HG03135 (cell line): ENCODE results near the gene ARPC4.
"Not testable (repeated sequence)": the region's sequence is repeated elsewhere in the genome, so short reads cannot be mapped to it uniquely, and the experiment has no call there.

Experiments
- ATAC-seq: cut with Tn5 transposase; IDR thresholded peaks from one replicate; pipeline ENCODE4 v1.9.1; 2021; ENCODE audit warnings: mild to moderate bottlenecking, moderate library complexity; ENCODE audit not compliant: unreplicated experiment

Gene ARPC4

DNA sequence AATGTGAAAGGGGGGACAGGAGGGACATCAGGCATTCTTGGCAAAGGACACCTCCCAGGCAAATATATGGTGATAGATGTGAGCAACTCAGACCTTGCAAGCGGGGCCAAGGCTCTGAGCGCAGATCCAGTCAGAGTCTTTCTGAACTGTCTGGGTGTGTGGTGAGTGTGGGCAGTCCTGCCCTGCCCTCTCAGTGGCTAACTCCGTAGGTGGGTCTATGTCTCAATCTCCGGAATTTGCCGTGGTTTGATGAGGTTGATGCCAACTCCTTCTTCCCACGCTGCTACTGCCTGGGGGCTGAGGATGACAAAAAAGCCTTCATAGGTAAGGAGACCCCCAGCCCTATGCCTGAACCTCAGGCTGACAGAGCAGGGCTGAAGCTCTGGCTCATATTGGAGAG lies 24.6 kb downstream of the ARPC4 start:
- ATAC-seq: no peak

DNA sequence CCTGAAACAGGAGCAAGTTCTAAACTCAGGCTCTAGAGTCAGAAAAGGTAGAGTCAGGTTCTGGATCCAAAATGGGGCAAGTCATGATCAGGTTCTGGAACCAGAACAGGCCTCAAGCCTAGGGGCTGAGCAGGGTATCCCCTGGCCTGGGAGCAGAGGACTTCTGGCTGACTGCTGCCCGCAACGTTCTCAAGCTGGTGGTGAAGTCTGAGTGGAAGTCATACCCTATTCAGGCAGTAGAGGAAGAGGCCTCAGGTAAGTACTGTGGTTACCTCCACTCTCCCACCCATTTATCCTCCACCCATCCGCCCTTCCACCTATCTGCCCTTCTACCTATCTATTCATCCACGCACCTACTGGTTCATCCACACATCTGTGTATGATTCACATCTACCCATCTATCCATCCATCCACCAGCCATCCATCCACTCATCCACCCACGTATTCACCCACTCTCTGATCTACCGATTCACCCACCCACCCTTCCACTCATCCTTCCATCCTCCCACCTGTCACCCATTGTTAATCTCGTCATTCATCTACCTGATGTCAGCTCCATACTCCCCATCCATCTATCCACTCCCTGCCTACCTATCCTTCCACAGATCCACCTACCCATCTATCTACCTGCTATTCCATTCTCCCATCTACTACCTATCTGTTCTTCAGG lies 25.9 kb downstream of the ARPC4 start:
- no peak for ATAC-seq

DNA sequence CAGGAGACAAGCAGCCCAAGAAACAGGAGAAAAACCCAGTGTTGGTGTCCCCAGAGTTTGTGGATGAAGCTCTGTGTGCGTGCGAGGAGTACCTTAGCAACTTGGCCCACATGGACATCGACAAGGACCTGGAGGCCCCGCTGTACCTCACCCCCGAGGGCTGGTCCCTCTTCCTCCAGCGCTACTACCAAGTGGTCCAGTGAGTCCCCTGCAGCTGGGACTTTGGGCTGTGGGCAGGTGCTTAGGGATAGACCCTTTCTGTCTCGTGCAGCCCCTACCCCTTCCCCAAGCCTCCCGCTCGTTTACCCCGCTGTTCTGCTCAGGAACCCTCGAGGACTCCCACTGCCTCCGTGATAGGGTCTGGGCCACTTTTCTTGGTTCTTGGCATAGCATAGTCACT lies 27.7 kb downstream of the ARPC4 start:
- ATAC-seq: no peak

DNA sequence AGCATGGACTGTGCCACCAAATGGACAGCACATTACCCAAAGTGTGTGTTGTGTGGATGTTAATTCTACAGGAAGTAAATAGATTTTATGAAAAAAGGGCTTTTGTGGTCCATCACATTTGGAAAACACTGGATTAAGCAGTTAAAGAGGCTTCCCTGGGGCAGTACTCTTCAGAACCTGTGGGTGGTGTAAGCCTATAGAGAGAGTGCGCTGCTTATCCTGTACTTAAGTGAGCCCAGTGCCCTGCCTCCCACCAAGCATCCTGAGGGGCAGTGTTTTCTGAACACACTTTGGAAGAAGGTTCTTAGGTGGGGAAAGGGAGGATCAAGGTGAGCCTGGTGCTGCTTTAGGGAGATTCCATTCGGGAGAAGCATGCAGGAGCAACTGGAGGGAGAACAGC lies 28.1 kb downstream of the ARPC4 start:
- no peak for ATAC-seq

DNA sequence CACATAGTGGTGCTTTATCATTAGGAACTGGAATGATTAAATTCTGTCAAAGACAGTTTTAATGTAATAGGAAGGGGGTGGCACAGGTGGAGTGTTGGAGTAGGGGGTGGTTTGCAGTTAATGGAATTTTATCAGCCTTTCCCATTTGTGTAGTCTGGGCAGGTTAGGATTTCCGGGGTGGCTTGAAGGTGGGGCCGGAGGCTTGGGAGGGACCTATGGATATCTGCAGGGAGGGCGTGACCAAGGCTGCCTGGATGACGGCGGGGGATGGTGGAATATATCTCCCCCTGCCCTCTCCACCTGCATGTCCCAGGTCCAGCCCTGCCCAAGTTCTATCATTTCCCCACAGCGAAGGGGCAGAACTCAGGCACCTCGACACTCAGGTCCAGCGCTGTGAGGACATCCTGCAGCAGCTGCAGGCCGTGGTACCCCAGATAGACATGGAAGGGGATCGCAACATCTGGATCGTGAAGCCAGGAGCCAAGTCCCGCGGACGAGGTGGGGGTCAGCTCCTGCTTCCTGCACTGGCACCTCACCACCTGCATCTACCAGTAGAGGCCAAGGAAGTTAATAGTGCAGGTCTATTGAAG lies 32.7 kb downstream of the ARPC4 start:
- ATAC-seq: no peak

DNA sequence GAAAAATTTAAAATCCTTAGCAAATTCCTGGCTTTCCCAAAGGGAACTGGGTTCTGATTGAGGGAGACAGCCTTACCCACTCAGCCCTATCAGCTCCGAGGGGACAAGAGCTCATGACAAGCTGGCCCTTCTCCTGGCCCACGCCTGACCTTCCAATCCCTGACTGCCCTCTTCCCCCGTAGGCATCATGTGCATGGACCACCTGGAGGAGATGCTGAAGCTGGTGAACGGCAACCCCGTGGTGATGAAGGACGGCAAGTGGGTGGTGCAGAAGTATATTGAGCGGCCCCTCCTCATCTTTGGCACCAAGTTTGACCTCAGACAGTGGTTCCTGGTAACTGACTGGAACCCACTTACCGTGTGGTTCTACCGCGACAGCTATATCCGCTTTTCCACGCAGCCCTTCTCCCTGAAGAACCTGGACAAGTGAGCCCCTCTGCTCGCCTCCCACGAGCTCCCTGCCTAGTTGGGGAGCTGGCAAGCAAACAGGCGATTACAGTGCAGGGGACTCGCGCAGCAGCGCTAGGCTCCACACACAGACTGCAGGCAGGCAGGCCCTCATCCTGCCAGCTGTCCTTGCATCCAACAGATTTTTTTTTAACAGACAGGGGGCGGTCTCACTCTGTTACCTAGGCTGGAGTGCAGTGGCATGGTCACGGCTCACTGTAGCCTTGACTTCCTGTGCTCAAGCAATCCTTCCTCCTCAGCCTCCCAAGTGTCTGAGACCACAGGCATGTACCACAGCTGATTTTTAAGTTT lies 34.1 kb downstream of the ARPC4 start:
- no peak for ATAC-seq

DNA sequence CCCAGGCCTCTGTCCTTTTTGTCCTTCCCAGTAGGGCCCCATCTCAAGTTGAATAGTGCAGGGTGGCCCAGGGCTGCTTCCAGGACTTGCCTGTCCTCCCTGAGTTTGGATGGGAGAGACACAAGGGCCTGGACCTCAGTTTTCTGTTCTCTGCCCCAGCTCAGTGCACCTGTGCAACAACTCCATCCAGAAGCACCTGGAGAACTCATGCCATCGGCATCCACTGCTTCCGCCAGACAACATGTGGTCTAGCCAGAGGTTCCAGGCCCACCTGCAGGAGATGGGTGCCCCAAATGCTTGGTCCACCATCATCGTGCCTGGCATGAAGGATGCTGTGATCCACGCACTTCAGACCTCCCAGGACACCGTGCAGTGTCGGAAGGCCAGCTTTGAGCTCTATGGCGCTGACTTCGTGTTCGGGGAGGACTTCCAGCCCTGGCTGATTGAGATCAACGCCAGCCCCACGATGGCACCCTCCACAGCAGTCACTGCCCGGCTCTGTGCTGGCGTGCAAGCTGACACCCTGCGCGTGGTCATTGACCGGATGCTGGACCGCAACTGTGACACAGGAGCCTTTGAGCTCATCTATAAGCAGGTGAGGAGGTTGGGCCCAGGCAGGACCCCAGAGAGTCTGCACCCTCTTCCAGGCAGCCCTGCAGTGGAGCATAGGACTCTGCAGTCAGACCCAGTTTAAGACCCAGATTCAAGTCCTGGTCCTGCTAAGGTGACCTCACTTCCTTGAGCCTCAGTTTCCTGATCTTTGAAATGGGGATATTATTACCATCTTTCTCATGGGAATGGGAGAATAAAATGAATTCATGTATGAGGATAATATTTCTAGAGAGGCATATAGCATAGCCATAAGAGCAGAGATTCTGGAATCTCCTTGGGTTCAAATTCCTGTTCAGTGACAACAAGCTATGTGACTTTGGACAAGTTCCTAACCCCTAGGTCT lies 36.2 kb downstream of the ARPC4 start:
- ATAC-seq: no peak

DNA sequence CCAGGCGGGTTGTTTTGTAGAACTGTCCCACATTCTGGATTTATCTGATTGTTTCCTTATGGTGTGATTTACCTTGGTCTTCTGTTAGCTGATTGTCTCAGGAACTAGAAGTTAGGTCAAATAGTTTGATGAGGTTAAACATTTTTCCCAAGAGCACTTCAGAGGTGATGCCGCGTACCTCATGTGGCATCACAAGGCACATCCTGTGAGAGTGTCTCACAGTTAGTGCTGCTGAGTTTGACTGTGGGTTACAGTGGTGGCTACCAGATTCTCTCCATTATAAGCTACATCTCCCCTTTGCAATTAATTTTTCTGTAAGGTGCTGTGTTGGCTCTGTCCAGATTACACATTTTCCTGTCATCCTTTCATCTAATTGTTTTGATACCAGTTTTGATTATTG lies 38.4 kb downstream of the ARPC4 start:
- ATAC-seq: no peak

DNA sequence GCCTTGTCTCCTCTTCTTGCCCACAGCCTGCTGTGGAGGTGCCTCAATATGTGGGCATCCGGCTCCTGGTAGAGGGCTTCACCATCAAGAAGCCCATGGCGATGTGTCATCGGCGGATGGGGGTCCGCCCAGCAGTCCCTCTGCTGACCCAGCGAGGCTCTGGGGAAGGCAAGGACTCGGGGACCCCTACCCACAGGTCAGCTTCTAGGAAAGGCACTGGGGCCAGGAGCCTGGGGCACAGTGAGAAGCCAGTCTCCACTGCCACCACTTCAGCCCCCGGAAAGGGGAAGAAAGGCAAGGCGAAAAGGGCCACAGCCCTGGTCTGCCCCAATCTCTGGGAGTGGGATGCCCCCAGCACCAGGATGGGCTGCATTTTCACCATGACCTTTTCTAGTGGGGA lies 40.2 kb downstream of the ARPC4 start:
- ATAC-seq: no peak

DNA sequence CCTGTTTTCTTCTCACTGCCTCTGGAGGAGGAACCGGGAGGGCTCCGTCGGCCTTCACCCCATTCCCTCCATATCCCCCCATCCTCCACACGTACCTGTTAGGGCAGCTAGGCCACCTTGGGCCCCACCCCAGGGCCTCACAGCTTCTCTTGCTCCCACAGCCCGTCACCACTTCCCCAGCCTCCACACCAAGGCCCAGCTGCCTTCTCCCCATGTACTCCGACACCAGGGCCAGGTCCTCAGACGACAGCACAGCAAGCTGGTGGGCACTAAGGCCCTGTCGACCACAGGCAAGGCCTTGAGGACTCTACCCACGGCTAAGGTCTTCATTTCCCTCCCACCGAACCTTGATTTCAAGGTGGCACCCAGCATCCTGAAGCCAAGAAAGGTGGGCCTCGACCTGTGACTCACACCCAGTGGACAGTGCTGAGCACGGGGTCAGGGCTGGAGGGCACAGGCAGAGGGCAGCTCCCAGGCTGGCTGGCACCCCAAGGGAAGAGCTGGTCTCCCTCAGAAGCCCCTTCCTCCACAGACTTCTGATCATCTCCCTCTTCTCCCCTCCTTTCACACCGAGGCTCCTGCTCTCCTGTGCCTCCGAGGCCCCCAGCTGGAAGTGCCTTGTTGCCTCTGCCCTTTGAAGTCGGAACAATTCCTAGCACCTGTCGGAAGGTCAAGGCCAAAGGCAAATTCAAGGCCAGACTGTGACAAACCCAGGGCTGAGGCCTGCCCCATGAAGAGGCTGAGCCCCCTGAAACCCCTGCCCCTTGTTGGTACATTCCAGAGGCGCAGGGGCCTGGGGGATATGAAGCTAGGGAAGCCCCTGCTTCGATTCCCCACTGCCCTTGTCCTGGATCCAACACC lies 41.9 kb downstream of the ARPC4 start:
- no peak for ATAC-seq

DNA sequence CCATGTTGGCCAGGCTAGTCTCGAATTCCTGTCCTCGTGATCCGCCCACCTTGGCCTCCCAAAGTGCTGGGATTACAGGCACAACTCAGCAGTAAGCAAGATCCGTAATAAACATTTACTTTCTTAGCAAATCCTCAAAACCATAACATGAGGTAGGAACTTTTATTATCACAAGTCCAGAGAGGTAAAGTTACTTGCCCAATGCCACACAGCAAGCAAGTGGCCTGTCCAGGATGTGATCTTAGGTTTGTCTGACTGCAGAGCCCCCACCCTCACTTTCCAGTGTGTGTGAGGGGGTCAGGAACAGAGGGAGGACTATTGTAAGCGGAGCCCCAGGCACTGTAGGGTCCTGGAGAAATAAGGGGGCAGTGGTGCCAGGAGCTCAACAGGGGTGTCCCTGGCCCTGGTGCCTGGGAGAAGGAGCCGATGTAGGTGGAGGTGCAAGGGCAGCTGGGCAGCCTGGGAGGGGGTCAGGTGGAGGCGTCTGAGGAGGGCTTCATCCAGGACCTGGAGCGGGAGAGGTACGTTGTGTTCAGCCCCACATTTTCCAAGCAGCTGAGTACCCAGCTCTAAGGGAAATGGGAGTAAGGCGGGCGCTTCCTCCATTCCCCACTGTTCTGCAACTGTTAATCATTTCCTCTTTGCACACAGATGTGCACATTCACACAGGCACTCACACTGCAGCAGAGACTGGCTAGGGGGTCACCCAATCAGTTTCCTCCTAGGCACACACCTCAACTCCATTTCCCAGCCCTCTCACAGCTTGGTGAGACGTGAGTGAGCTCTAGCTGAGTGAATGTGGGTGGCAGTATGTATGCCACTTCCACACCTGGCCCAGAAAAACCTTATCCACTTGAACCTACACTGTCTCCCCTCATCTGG lies 45.1 kb downstream of the ARPC4 start:
- no peak for ATAC-seq

DNA sequence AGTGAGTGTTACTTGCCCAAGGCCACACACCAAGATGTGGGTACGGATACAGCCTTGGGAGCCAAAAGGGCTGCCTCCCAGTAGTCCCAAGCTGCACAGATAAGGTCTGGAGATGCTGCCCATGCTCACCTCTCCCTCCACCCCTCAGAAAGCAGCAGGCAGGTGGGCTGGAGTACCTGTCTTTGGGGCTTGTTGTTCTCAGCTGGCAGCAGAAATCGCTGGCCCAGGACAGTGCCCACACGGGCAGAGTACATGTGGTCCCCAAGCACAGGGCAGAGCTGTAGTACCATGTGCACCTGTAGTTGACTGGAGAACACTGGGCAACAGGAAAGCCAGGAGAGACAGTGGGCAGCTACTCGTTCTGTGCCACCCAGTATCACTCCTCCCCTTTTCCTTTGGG lies 46.0 kb downstream of the ARPC4 start:
- ATAC-seq: no peak

DNA sequence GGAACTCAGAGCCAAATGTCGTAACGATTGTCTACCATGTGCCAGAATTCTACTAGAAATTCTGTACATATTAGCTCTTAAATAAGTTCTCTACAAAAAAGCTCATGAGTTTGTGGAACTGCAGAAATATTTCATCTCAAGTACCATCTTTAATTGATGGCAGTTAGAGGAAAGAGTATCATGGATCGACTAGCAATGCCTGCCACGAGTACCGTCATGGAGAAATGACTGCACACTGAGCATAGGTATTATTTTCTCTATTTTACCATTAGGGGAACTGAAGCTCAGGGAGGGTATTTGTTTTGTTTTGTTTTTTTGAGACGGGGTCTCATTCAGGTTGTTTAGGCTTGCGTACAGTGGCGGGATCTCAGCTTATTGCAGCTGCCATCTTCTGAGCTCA lies 48.1 kb downstream of the ARPC4 start:
- no peak for ATAC-seq

DNA sequence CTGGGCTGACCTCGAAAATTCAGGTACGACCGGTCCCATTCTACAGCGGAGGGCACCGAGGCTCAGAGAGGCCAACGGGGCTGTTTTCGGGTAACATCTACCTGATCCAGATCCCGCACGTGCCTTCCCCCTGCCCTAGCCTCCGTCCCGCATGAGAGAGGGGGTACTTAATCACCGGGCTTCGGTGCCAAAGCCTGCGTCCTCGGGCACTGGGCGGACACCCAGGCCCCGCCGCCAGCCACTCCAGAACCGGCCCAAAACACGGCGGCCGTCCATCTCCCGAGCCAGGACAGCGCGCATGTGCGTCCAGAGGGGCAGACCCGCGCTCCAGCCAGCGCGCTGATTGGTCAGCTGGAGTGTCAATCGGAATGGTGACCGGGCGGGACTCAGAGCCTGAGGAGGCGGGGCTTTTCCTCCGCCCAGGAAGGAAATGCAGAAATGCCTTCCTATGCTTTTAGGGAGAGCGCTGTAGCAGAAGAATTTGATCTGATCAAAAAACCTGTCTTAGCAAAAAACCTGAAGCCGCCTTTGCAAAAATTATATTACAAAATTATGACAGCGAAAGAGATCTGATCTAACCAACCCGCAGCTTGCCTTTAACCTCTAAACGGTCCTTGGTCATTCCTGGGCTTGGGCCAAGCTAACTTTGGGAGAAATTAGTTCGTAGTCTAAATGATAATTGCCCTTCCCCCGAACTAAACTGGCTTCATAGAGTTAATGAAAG lies 51.0 kb downstream of the ARPC4 start, which contains the start of gene RPUSD3:
Gene RPUSD3 (minus strand): TSS at position 294 of the 724 bp plus-strand sequence. CDS start 18 bp downstream, at position 276.
- ATAC-seq: peak; percentile 98

DNA sequence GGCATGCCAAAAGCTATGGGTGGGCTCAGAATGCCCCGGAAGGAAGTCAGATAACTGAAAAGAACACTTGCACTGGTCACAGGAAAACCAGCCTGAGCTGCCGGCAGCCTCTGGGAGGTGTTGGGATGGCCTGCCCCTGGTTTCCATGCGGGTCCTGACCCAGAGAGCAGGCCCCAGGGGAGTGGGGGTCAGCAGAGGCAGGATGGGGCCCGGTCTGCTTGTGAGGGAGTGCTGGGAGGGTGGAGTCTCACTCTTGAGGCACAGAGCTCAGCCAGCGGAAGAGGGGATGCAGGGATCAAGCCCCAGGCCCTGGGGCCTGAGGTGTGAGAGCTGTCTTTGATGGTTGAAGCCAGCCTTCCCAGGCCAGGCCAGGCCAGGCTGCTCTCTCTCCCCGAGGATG lies 53.3 kb downstream of the ARPC4 start:
- ATAC-seq: no peak

DNA sequence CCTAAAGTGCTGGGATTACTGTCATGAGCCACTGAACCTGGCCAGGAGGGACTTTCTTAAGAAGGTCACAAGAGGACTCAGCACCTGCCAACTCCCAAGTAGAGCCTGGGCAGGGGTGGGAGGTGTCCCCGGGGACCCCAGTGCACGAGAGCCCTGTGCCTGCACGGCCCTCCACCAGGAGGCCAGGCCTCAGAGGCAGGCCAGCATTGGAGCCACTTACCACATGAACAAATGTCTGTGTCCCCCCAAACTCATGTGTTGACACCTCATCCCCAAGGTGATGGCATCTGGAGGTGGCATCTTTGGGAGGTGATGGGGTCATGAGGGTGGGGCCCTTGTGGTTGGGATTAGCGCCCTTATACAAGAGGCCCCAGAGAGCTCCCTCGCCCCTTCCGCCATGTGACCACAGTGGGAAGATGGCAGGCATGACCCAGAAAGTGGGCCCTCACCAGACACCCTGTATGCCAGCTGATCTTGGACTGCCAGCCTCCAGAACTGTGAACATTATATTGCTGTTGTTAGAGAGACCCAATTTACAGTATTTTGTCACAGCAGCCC lies 54.1 kb downstream of the ARPC4 start:
- ATAC-seq: no peak

DNA sequence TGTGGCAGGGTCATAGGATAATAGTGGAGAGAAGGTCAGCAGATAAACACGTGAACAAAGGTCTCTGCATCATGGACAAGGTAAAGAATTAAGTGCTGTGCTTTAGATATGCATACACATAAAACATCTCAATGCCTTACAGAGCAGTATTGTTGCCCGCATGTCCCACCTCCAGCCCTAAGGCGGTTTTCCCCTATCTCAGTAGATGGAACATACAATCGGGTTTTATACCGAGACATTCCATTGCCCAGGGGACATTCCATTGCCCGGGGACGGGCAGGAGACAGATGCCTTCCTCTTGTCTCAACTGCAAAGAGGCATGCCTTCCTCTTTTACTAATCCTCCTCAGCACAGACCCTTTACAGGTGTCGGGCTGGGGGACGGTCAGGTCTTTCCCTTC lies 55.0 kb downstream of the ARPC4 start:
- ATAC-seq: not testable (repeated sequence)

DNA sequence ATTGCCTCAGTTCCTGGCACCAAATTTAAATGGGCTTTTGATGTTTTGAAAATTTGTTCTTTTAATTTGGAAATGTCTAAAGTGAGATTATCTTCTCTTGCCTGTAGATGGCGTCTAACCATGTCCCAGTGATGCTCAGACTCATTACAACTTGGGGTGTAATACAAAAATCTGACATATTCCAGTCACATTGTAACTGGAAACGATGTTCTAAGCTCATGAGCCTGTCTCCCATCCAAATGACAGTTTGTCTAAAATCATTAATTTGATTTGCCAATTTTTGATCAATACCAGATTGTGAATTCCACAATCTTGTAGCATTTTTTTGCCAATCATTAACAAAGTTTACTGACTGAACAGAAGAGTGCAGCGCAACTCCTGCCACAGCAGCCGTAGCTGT lies 56.0 kb downstream of the ARPC4 start:
- not testable (repeated sequence) for ATAC-seq
